ENCODE data around the gene BMERB1. TPM values are rescaled to one million over a fixed set of nuclear protein-coding genes. Genes with fewer than 3 reads are reported as not detected.
"Not testable (repeated sequence)": the region's sequence is repeated elsewhere in the genome, so short reads cannot be mapped to it uniquely, and the experiment has no call there.

The BMERB1 gene
- total RNA-seq, 1 donor = 2.7 TPM

- not testable (repeated sequence) for H3K4me3 ChIP-seq (ENCODE audit: low read length); H3K27me3 ChIP-seq (ENCODE audit: insufficient read depth, low read length); H3K9me3 ChIP-seq (ENCODE audit: low read depth, low read length)
- peaks cover 26% of the 10 kb centered on the region for H3K4me1 ChIP-seq (ENCODE audit: insufficient read depth, low read length)
Measured at GRCh38 chr16:15407756-15408155, 26.6 kb upstream of the BMERB1 start.

- not testable (repeated sequence) for H3K4me1 ChIP-seq (ENCODE audit: insufficient read depth, low read length); H3K9me3 ChIP-seq (ENCODE audit: low read depth, low read length); H3K27me3 ChIP-seq (ENCODE audit: insufficient read depth, low read length); H3K4me3 ChIP-seq (ENCODE audit: low read length)
Measured at GRCh38 chr16:15409476-15409875, 24.9 kb upstream of the BMERB1 start.

GRCh38 chr16:15415511-15415985 is 18.8 kb upstream of the BMERB1 start:
- no peak overlapping the region for H3K4me3 ChIP-seq (ENCODE audit: low read length)
- H3K9me3 ChIP-seq (ENCODE audit: low read depth, low read length) = no peaks in the 10 kb centered on the region
- no peaks in the 10 kb centered on the region for H3K27me3 ChIP-seq (ENCODE audit: insufficient read depth, low read length)
- H3K4me1 ChIP-seq (ENCODE audit: insufficient read depth, low read length) = no peaks in the 10 kb centered on the region

GRCh38 chr16:15417197-15417596 is 17.2 kb upstream of the BMERB1 start:
- Histone ChIP-seq H3K4me1 (ENCODE audit: insufficient read depth, low read length) (no peaks in the 10 kb centered on the region), H3K4me3 (ENCODE audit: low read length) (no peak overlapping the region), H3K9me3 (ENCODE audit: low read depth, low read length) (no peaks in the 10 kb centered on the region), H3K27me3 (ENCODE audit: insufficient read depth, low read length) (no peaks in the 10 kb centered on the region)

GRCh38 chr16:15418206-15418605 is 16.2 kb upstream of the BMERB1 start:
- Histone ChIP-seq H3K4me3 (ENCODE audit: low read length) (no peak overlapping the region), H3K27me3 (ENCODE audit: insufficient read depth, low read length) (no peaks in the 10 kb centered on the region), H3K4me1 (ENCODE audit: insufficient read depth, low read length) (no peaks in the 10 kb centered on the region), H3K9me3 (ENCODE audit: low read depth, low read length) (no peaks in the 10 kb centered on the region)

- H3K27me3 ChIP-seq (ENCODE audit: insufficient read depth, low read length); H3K9me3 ChIP-seq (ENCODE audit: low read depth, low read length); H3K4me3 ChIP-seq (ENCODE audit: low read length); H3K4me1 ChIP-seq (ENCODE audit: insufficient read depth, low read length): not testable (repeated sequence)
Measured at GRCh38 chr16:15421696-15422095, 12.7 kb upstream of the BMERB1 start.

GRCh38 chr16:15422222-15422621 is 12.2 kb upstream of the BMERB1 start:
- Histone ChIP-seq H3K4me1 (ENCODE audit: insufficient read depth, low read length) (no peaks in the 10 kb centered on the region), H3K27me3 (ENCODE audit: insufficient read depth, low read length) (no peaks in the 10 kb centered on the region), H3K9me3 (ENCODE audit: low read depth, low read length) (no peaks in the 10 kb centered on the region), H3K4me3 (ENCODE audit: low read length) (no peak overlapping the region)

- no peaks in the 10 kb centered on the region for H3K27me3 ChIP-seq (ENCODE audit: insufficient read depth, low read length)
- H3K4me1 ChIP-seq (ENCODE audit: insufficient read depth, low read length) = no peaks in the 10 kb centered on the region
- H3K9me3 ChIP-seq (ENCODE audit: low read depth, low read length) = no peaks in the 10 kb centered on the region
- H3K4me3 ChIP-seq (ENCODE audit: low read length) = no peak overlapping the region
Measured at GRCh38 chr16:15425861-15426260, 8.5 kb upstream of the BMERB1 start.

- Histone ChIP-seq H3K27me3 (ENCODE audit: insufficient read depth, low read length) (no peaks in the 10 kb centered on the region), H3K4me1 (ENCODE audit: insufficient read depth, low read length) (no peaks in the 10 kb centered on the region), H3K4me3 (ENCODE audit: low read length) (no peak overlapping the region), H3K9me3 (ENCODE audit: low read depth, low read length) (no peaks in the 10 kb centered on the region)
Measured at GRCh38 chr16:15426796-15427195, 7.6 kb upstream of the BMERB1 start.

- no peaks in the 10 kb centered on the region for H3K4me1 ChIP-seq (ENCODE audit: insufficient read depth, low read length)
- no peaks in the 10 kb centered on the region for H3K27me3 ChIP-seq (ENCODE audit: insufficient read depth, low read length)
- no peaks in the 10 kb centered on the region for H3K9me3 ChIP-seq (ENCODE audit: low read depth, low read length)
Measured at GRCh38 chr16:15427648-15428239, 6.6 kb upstream of the BMERB1 start.

GRCh38 chr16:15430884-15431283 is 3.5 kb upstream of the BMERB1 start:
- H3K9me3 ChIP-seq (ENCODE audit: low read depth, low read length); H3K4me1 ChIP-seq (ENCODE audit: insufficient read depth, low read length); H3K4me3 ChIP-seq (ENCODE audit: low read length): not testable (repeated sequence)
- peaks cover 28% of the 10 kb centered on the region for H3K27me3 ChIP-seq (ENCODE audit: insufficient read depth, low read length)

More at GRCh38 chr16:15427648-15428239, 6.6 kb upstream of the BMERB1 start:
- no peak overlapping the region for H3K4me3 ChIP-seq (ENCODE audit: low read length)

GRCh38 chr16:15434079-15434424 is 336 bp upstream of the BMERB1 start:
- Histone ChIP-seq H3K9me3 (ENCODE audit: low read depth, low read length) (no peaks in the 10 kb centered on the region), H3K27me3 (ENCODE audit: insufficient read depth, low read length) (peaks cover 34% of the 10 kb centered on the region), H3K4me3 (ENCODE audit: low read length) (peak overlapping the region; percentile 33), H3K4me1 (ENCODE audit: insufficient read depth, low read length) (peaks cover 9% of the 10 kb centered on the region)

GRCh38 chr16:15435216-15435864 is 952 bp downstream of the BMERB1 start:
- peaks cover 34% of the 10 kb centered on the region for H3K27me3 ChIP-seq (ENCODE audit: insufficient read depth, low read length)
- no peak overlapping the region for H3K4me3 ChIP-seq (ENCODE audit: low read length)
- no peaks in the 10 kb centered on the region for H3K9me3 ChIP-seq (ENCODE audit: low read depth, low read length)
- H3K4me1 ChIP-seq (ENCODE audit: insufficient read depth, low read length) = peaks cover 9% of the 10 kb centered on the region

- Histone ChIP-seq H3K4me3 (ENCODE audit: low read length) (no peak overlapping the region), H3K27me3 (ENCODE audit: insufficient read depth, low read length) (peaks cover 22% of the 10 kb centered on the region), H3K4me1 (ENCODE audit: insufficient read depth, low read length) (peaks cover 9% of the 10 kb centered on the region), H3K9me3 (ENCODE audit: low read depth, low read length) (no peaks in the 10 kb centered on the region)
Measured at GRCh38 chr16:15439102-15439501, 4.7 kb downstream of the BMERB1 start.

GRCh38 chr16:15439521-15439920 is 5.1 kb downstream of the BMERB1 start:
- H3K4me3 ChIP-seq (ENCODE audit: low read length) = no peak overlapping the region
- peaks cover 18% of the 10 kb centered on the region for H3K27me3 ChIP-seq (ENCODE audit: insufficient read depth, low read length)
- H3K9me3 ChIP-seq (ENCODE audit: low read depth, low read length) = no peaks in the 10 kb centered on the region
- H3K4me1 ChIP-seq (ENCODE audit: insufficient read depth, low read length) = peaks cover 9% of the 10 kb centered on the region

GRCh38 chr16:15440852-15441251 is 6.5 kb downstream of the BMERB1 start:
- Histone ChIP-seq H3K27me3 (ENCODE audit: insufficient read depth, low read length) (peaks cover 7% of the 10 kb centered on the region), H3K9me3 (ENCODE audit: low read depth, low read length) (no peaks in the 10 kb centered on the region), H3K4me3 (ENCODE audit: low read length) (no peak overlapping the region), H3K4me1 (ENCODE audit: insufficient read depth, low read length) (no peaks in the 10 kb centered on the region)

Measured in mononuclear cell (primary cell).